Activated CD8-positive, alpha-beta memory T cell treated with anti-CD3 and anti-CD28 coated beads for 48 hours (primary cell): ENCODE data around the gene IRS2.
A peak's percentile ranks its signal among the peaks of the same experiment; 100 is the strongest.
"Not testable (repeated sequence)": the region's sequence is repeated elsewhere in the genome, so short reads cannot be mapped to it uniquely, and the experiment has no call there.

Experiments
- DNase-seq, 3 experiments: peaks; one replicate each; pipeline ENCODE4 v3.0.0-alpha.2; 2020; ENCODE audit warnings: low read depth in 2 of 3, low spot score in 2 of 3

IRS2 gene

GRCh38 chr13:109786457-109787134 is at the start of gene IRS2:
IRS2 (minus strand) TSS chr13:109786583; CDS start chr13:109786053, 530 bp downstream.
- peak; percentile 49 to 76 (median 69) for DNase-seq

GRCh38 chr13:109834973-109835720 is 48.8 kb upstream of the IRS2 start:
- no peak for DNase-seq

- DNase-seq: no peak
These were observed 47.6 kb upstream of the IRS2 start for GRCh38 chr13:109833940-109834339.

- DNase-seq: no peak
These were observed 46.7 kb upstream of the IRS2 start for GRCh38 chr13:109833071-109833470.

- DNase-seq: not testable (repeated sequence)
These were observed 42.4 kb upstream of the IRS2 start for GRCh38 chr13:109828591-109829316.

GRCh38 chr13:109823201-109823600 is 36.8 kb upstream of the IRS2 start:
- not testable (repeated sequence) for DNase-seq

- DNase-seq: no peak
These were observed 34.7 kb upstream of the IRS2 start for GRCh38 chr13:109821103-109821502.

GRCh38 chr13:109819874-109820273 is 33.5 kb upstream of the IRS2 start:
- no peak for DNase-seq

- no peak for DNase-seq
These were observed 32.5 kb upstream of the IRS2 start for GRCh38 chr13:109818886-109819285.

GRCh38 chr13:109817591-109818535 is 31.5 kb upstream of the IRS2 start:
- DNase-seq: no peak

GRCh38 chr13:109816808-109817203 is 30.4 kb upstream of the IRS2 start:
- no peak for DNase-seq

GRCh38 chr13:109816112-109816807 is 29.9 kb upstream of the IRS2 start:
- no peak for DNase-seq

- no peak for DNase-seq
These were observed 29.3 kb upstream of the IRS2 start for GRCh38 chr13:109815651-109816050.

- no peak for DNase-seq
These were observed 27.3 kb upstream of the IRS2 start for GRCh38 chr13:109813663-109814062.

GRCh38 chr13:109812382-109812781 is 26.0 kb upstream of the IRS2 start:
- DNase-seq: no peak

GRCh38 chr13:109810761-109811510 is 24.6 kb upstream of the IRS2 start:
- DNase-seq: no peak

GRCh38 chr13:109809216-109809932 is 23.0 kb upstream of the IRS2 start:
- no peak for DNase-seq

GRCh38 chr13:109807345-109807744 is 21.0 kb upstream of the IRS2 start:
- DNase-seq: no peak

GRCh38 chr13:109804654-109805053 is 18.3 kb upstream of the IRS2 start:
- DNase-seq: no peak
